Stimulated activated CD4-positive, alpha-beta T cell treated with anti-CD3 and anti-CD28 coated beads, Interleukin-15, amount 100 ng/mL, for 48 hours (primary cell): ENCODE results near the gene NKAPD1.
"Not testable (repeated sequence)": the region's sequence is repeated elsewhere in the genome, so short reads cannot be mapped to it uniquely, and the experiment has no call there.

Experiments
- DNase-seq, 2 donors: peaks; one replicate each; pipeline ENCODE4 v3.0.0-alpha.2; 2020; ENCODE audit warnings: low read depth in 2 of 2

The NKAPD1 gene

GRCh38 chr11:112073941-112074811, at the start of gene NKAPD1, which contains the start of gene PIH1D2:
TSS of gene NKAPD1 (plus strand) at chr11:112074299. CDS start at chr11:112075575, 1,276 bp downstream.
TSS of gene PIH1D2 (minus strand) at chr11:112074017. CDS start at chr11:112073174, 843 bp downstream.
- DNase-seq, result peak; percentile 64 to 72

GRCh38 chr11:112024773-112025678, 49.1 kb upstream of the NKAPD1 start, which contains the start of gene DLAT:
TSS of gene DLAT (plus strand) at chr11:112025408. CDS start at chr11:112025473, 65 bp downstream.
- peak; percentile 79 to 81 for DNase-seq

GRCh38 chr11:112025707-112026106, 48.4 kb upstream of the NKAPD1 start:
- no peak for DNase-seq

GRCh38 chr11:112026784-112027410, 47.2 kb upstream of the NKAPD1 start:
- not testable (repeated sequence) for DNase-seq

GRCh38 chr11:112029460-112029859, 44.6 kb upstream of the NKAPD1 start:
- no peak for DNase-seq

- no peak for DNase-seq
Measured at GRCh38 chr11:112033902-112034301, 40.2 kb upstream of the NKAPD1 start.

GRCh38 chr11:112037527-112037926, 36.6 kb upstream of the NKAPD1 start:
- no peak for DNase-seq

GRCh38 chr11:112042161-112042960, 31.7 kb upstream of the NKAPD1 start:
- no peak for DNase-seq

GRCh38 chr11:112042961-112043304, 31.2 kb upstream of the NKAPD1 start:
- no peak for DNase-seq

- no peak for DNase-seq
Measured at GRCh38 chr11:112044961-112045360, 29.1 kb upstream of the NKAPD1 start.

- not testable (repeated sequence) for DNase-seq
Measured at GRCh38 chr11:112046647-112047046, 27.5 kb upstream of the NKAPD1 start.

- DNase-seq, result not testable (repeated sequence)
Measured at GRCh38 chr11:112048256-112048655, 25.8 kb upstream of the NKAPD1 start.

- no peak for DNase-seq
Measured at GRCh38 chr11:112049777-112050176, 24.3 kb upstream of the NKAPD1 start.

- DNase-seq, result no peak
Measured at GRCh38 chr11:112050721-112051120, 23.4 kb upstream of the NKAPD1 start.

GRCh38 chr11:112051768-112052167, 22.3 kb upstream of the NKAPD1 start:
- no peak for DNase-seq

GRCh38 chr11:112057170-112057569, 16.9 kb upstream of the NKAPD1 start:
- DNase-seq, result no peak

- no peak for DNase-seq
Measured at GRCh38 chr11:112058103-112058502, 16.0 kb upstream of the NKAPD1 start.

- DNase-seq, result no peak
Measured at GRCh38 chr11:112062923-112063322, 11.2 kb upstream of the NKAPD1 start.

GRCh38 chr11:112082729-112083128, 8.6 kb downstream of the NKAPD1 start:
- DNase-seq, result no peak

GRCh38 chr11:112085822-112086421, 11.8 kb downstream of the NKAPD1 start:
- peak; percentile 25 to 37 for DNase-seq
